Activated CD4-positive, CD25-positive, alpha-beta regulatory T cell treated with anti-CD3 and anti-CD28 coated beads, Interleukin-2, amount 50 U/mL, for 72 hours (primary cell): ENCODE data around the gene LRRC51.
A peak's percentile ranks its signal among the peaks of the same experiment; 100 is the strongest.
"Not testable (repeated sequence)": the region's sequence is repeated elsewhere in the genome, so short reads cannot be mapped to it uniquely, and the experiment has no call there.

Source experiments
- DNase-seq: peaks from one replicate; pipeline ENCODE4 v3.0.0; 2021

The LRRC51 gene

GRCh38 chr11:72111300-72112142, 30.9 kb downstream of the LRRC51 start:
- no peak for DNase-seq

GRCh38 chr11:72112143-72112977, 31.7 kb downstream of the LRRC51 start, which contains the start of gene ANAPC15:
Gene ANAPC15, minus strand, starts transcription at chr11:72112695. Its CDS starts 1,419 bp downstream, at chr11:72111276.
- DNase-seq: peak; percentile 94

- no peak for DNase-seq
These were observed 32.5 kb downstream of the LRRC51 start for GRCh38 chr11:72112978-72113808.

GRCh38 chr11:72114570-72114969, 33.9 kb downstream of the LRRC51 start:
- DNase-seq: no peak

GRCh38 chr11:72116019-72116755, 35.5 kb downstream of the LRRC51 start:
- DNase-seq: no peak

GRCh38 chr11:72119198-72119597, 38.5 kb downstream of the LRRC51 start:
- no peak for DNase-seq

- DNase-seq: no peak
These were observed 40.3 kb downstream of the LRRC51 start for GRCh38 chr11:72120930-72121329.

GRCh38 chr11:72122607-72123006, 42.0 kb downstream of the LRRC51 start:
- no peak for DNase-seq

- no peak for DNase-seq
These were observed 42.5 kb downstream of the LRRC51 start for GRCh38 chr11:72123117-72123653.

- DNase-seq: no peak
These were observed 43.4 kb downstream of the LRRC51 start for GRCh38 chr11:72124046-72124445.

- no peak for DNase-seq
These were observed 45.3 kb downstream of the LRRC51 start for GRCh38 chr11:72125956-72126355.

- no peak for DNase-seq
These were observed 47.3 kb downstream of the LRRC51 start for GRCh38 chr11:72127923-72128322.

GRCh38 chr11:72129381-72129780, 48.7 kb downstream of the LRRC51 start:
- DNase-seq: no peak

GRCh38 chr11:72132646-72133045, 52.0 kb downstream of the LRRC51 start:
- no peak for DNase-seq

GRCh38 chr11:72135473-72135872, 54.8 kb downstream of the LRRC51 start, which contains the start of gene FOLR3:
Gene FOLR3, plus strand, starts transcription at chr11:72135725. Its CDS starts 228 bp downstream, at chr11:72135953.
- not testable (repeated sequence) for DNase-seq

- no peak for DNase-seq
These were observed 55.4 kb downstream of the LRRC51 start for GRCh38 chr11:72135891-72136683.

- DNase-seq: no peak
These were observed 56.1 kb downstream of the LRRC51 start for GRCh38 chr11:72136684-72137262.

- DNase-seq: no peak
These were observed 58.3 kb downstream of the LRRC51 start for GRCh38 chr11:72138821-72139390.

GRCh38 chr11:72139500-72139899, 58.9 kb downstream of the LRRC51 start:
- DNase-seq: no peak

- no peak for DNase-seq
These were observed 60.0 kb downstream of the LRRC51 start for GRCh38 chr11:72140661-72141060.
